ENCODE data around the gene ADAM19. TPM values are rescaled to one million over a fixed set of nuclear protein-coding genes. Genes with fewer than 3 reads are reported as not detected.

ADAM19 gene
- polyA plus RNA-seq, 2 donors, result 2.1 to 2.3 TPM

- peaks cover 0 to 2% of the 10 kb centered on the region in 2 donors for H3K4me1 ChIP-seq (ENCODE audit: control insufficient read depth in 2 of 2, insufficient read depth in 2 of 2, low read length in 1 of 2)
- no peak overlapping the region for H3K27ac ChIP-seq (ENCODE audit: low read depth in 2 of 2, low read length in 1 of 2)
- peaks cover 5 to 6% of the 10 kb centered on the region in 2 donors for H3K36me3 ChIP-seq (ENCODE audit: control insufficient read depth in 2 of 2, insufficient read depth in 2 of 2, low read length in 1 of 2)
- H3K27me3 ChIP-seq (ENCODE audit: control insufficient read depth in 1 of 2, insufficient read depth in 2 of 2, low read length in 2 of 2), result no peaks in the 10 kb centered on the region
- no peaks in the 10 kb centered on the region for H3K9me3 ChIP-seq (ENCODE audit: control insufficient read depth in 2 of 2, insufficient read depth in 1 of 2, low read depth in 1 of 2, low read length in 1 of 2)
- no peak overlapping the region for H3K4me3 ChIP-seq (ENCODE audit: low read depth in 1 of 2, low read length in 2 of 2)
- 95 to 96% methylated on average over 8 of the region's 8 CpGs for WGBS, 2 donors
Observed at GRCh38 chr5:157496864-157497263, 78.7 kb downstream of the ADAM19 start.

GRCh38 chr5:157494178-157494832 lies 81.3 kb downstream of the ADAM19 start:
- H3K36me3 ChIP-seq (ENCODE audit: control insufficient read depth in 2 of 2, insufficient read depth in 2 of 2, low read length in 1 of 2), result peaks cover 4 to 5% of the 10 kb centered on the region in 2 donors
- no peaks in the 10 kb centered on the region for H3K9me3 ChIP-seq (ENCODE audit: control insufficient read depth in 2 of 2, insufficient read depth in 1 of 2, low read depth in 1 of 2, low read length in 1 of 2)
- no peak overlapping the region for H3K27ac ChIP-seq (ENCODE audit: low read depth in 2 of 2, low read length in 1 of 2)
- peaks cover 0 to under 1% of the 10 kb centered on the region in 2 donors for H3K4me1 ChIP-seq (ENCODE audit: control insufficient read depth in 2 of 2, insufficient read depth in 2 of 2, low read length in 1 of 2)
- no peak overlapping the region for H3K4me3 ChIP-seq (ENCODE audit: low read depth in 1 of 2, low read length in 2 of 2)
- H3K27me3 ChIP-seq (ENCODE audit: control insufficient read depth in 1 of 2, insufficient read depth in 2 of 2, low read length in 2 of 2), result no peaks in the 10 kb centered on the region
- 78 to 81% methylated on average over 5 of the region's 5 CpGs for WGBS, 2 donors

GRCh38 chr5:157492886-157493285 lies 82.7 kb downstream of the ADAM19 start:
- Histone ChIP-seq H3K9me3 (ENCODE audit: control insufficient read depth in 2 of 2, insufficient read depth in 1 of 2, low read depth in 1 of 2, low read length in 1 of 2) (no peaks in the 10 kb centered on the region), H3K36me3 (ENCODE audit: control insufficient read depth in 2 of 2, insufficient read depth in 2 of 2, low read length in 1 of 2) (peaks cover 4 to 5% of the 10 kb centered on the region in 2 donors), H3K27me3 (ENCODE audit: control insufficient read depth in 1 of 2, insufficient read depth in 2 of 2, low read length in 2 of 2) (no peaks in the 10 kb centered on the region), H3K4me1 (ENCODE audit: control insufficient read depth in 2 of 2, insufficient read depth in 2 of 2, low read length in 1 of 2) (no peaks in the 10 kb centered on the region), H3K4me3 (ENCODE audit: low read depth in 1 of 2, low read length in 2 of 2) (no peak overlapping the region), H3K27ac (ENCODE audit: low read depth in 2 of 2, low read length in 1 of 2) (no peak overlapping the region)
- WGBS, 2 donors, result 93 to 94% methylated on average over 9 of the region's 9 CpGs

GRCh38 chr5:157491471-157491995 lies 84.0 kb downstream of the ADAM19 start:
- Histone ChIP-seq H3K27me3 (ENCODE audit: control insufficient read depth in 1 of 2, insufficient read depth in 2 of 2, low read length in 2 of 2) (no peaks in the 10 kb centered on the region), H3K27ac (ENCODE audit: low read depth in 2 of 2, low read length in 1 of 2) (no peak overlapping the region), H3K4me1 (ENCODE audit: control insufficient read depth in 2 of 2, insufficient read depth in 2 of 2, low read length in 1 of 2) (peaks cover 0 to 3% of the 10 kb centered on the region in 2 donors), H3K4me3 (ENCODE audit: low read depth in 1 of 2, low read length in 2 of 2) (no peak overlapping the region), H3K36me3 (ENCODE audit: control insufficient read depth in 2 of 2, insufficient read depth in 2 of 2, low read length in 1 of 2) (peaks cover 0 to 5% of the 10 kb centered on the region in 2 donors), H3K9me3 (ENCODE audit: control insufficient read depth in 2 of 2, insufficient read depth in 1 of 2, low read depth in 1 of 2, low read length in 1 of 2) (no peaks in the 10 kb centered on the region)
- 88 to 91% methylated on average over 11 of the region's 11 CpGs for WGBS, 2 donors

- H3K9me3 ChIP-seq (ENCODE audit: control insufficient read depth in 2 of 2, insufficient read depth in 1 of 2, low read depth in 1 of 2, low read length in 1 of 2), result no peaks in the 10 kb centered on the region
- no peak overlapping the region for H3K4me3 ChIP-seq (ENCODE audit: low read depth in 1 of 2, low read length in 2 of 2)
- H3K4me1 ChIP-seq (ENCODE audit: control insufficient read depth in 2 of 2, insufficient read depth in 2 of 2, low read length in 1 of 2), result peaks cover 3 to 6% of the 10 kb centered on the region in 2 donors
- no peak overlapping the region for H3K27ac ChIP-seq (ENCODE audit: low read depth in 2 of 2, low read length in 1 of 2)
- no peaks in the 10 kb centered on the region for H3K36me3 ChIP-seq (ENCODE audit: control insufficient read depth in 2 of 2, insufficient read depth in 2 of 2, low read length in 1 of 2)
- WGBS, 2 donors, result 78 to 86% methylated on average over 3 of the region's 3 CpGs
- no peaks in the 10 kb centered on the region for H3K27me3 ChIP-seq (ENCODE audit: control insufficient read depth in 1 of 2, insufficient read depth in 2 of 2, low read length in 2 of 2)
Observed at GRCh38 chr5:157487358-157487757, 88.2 kb downstream of the ADAM19 start.

- Histone ChIP-seq H3K4me3 (ENCODE audit: low read depth in 1 of 2, low read length in 2 of 2) (no peak overlapping the region), H3K36me3 (ENCODE audit: control insufficient read depth in 2 of 2, insufficient read depth in 2 of 2, low read length in 1 of 2) (no peaks in the 10 kb centered on the region), H3K4me1 (ENCODE audit: control insufficient read depth in 2 of 2, insufficient read depth in 2 of 2, low read length in 1 of 2) (peaks cover 3 to 6% of the 10 kb centered on the region in 2 donors), H3K27ac (ENCODE audit: low read depth in 2 of 2, low read length in 1 of 2) (no peak overlapping the region), H3K27me3 (ENCODE audit: control insufficient read depth in 1 of 2, insufficient read depth in 2 of 2, low read length in 2 of 2) (no peaks in the 10 kb centered on the region), H3K9me3 (ENCODE audit: control insufficient read depth in 2 of 2, insufficient read depth in 1 of 2, low read depth in 1 of 2, low read length in 1 of 2) (no peaks in the 10 kb centered on the region)
- 55 to 68% methylated on average over 3 of the region's 3 CpGs for WGBS, 2 donors
Observed at GRCh38 chr5:157486861-157487260, 88.7 kb downstream of the ADAM19 start.

GRCh38 chr5:157486221-157486681 lies 89.3 kb downstream of the ADAM19 start:
- Histone ChIP-seq H3K36me3 (ENCODE audit: control insufficient read depth in 2 of 2, insufficient read depth in 2 of 2, low read length in 1 of 2) (peaks cover 0 to under 1% of the 10 kb centered on the region in 2 donors), H3K4me3 (ENCODE audit: low read depth in 1 of 2, low read length in 2 of 2) (no peak overlapping the region), H3K27me3 (ENCODE audit: control insufficient read depth in 1 of 2, insufficient read depth in 2 of 2, low read length in 2 of 2) (no peaks in the 10 kb centered on the region), H3K9me3 (ENCODE audit: control insufficient read depth in 2 of 2, insufficient read depth in 1 of 2, low read depth in 1 of 2, low read length in 1 of 2) (no peaks in the 10 kb centered on the region), H3K27ac (ENCODE audit: low read depth in 2 of 2, low read length in 1 of 2) (no peak overlapping the region), H3K4me1 (ENCODE audit: control insufficient read depth in 2 of 2, insufficient read depth in 2 of 2, low read length in 1 of 2) (peaks cover 3 to 6% of the 10 kb centered on the region in 2 donors)
- WGBS, 2 donors, result 62 to 64% methylated on average over 8 of the region's 8 CpGs

GRCh38 chr5:157485811-157486210 lies 89.8 kb downstream of the ADAM19 start:
- H3K4me1 ChIP-seq (ENCODE audit: control insufficient read depth in 2 of 2, insufficient read depth in 2 of 2, low read length in 1 of 2), result peaks cover 3 to 6% of the 10 kb centered on the region in 2 donors
- no peak overlapping the region for H3K4me3 ChIP-seq (ENCODE audit: low read depth in 1 of 2, low read length in 2 of 2)
- 87 to 92% methylated on average over 3 of the region's 3 CpGs for WGBS, 2 donors
- H3K36me3 ChIP-seq (ENCODE audit: control insufficient read depth in 2 of 2, insufficient read depth in 2 of 2, low read length in 1 of 2), result peaks cover 0 to 2% of the 10 kb centered on the region in 2 donors
- no peak overlapping the region for H3K27ac ChIP-seq (ENCODE audit: low read depth in 2 of 2, low read length in 1 of 2)
- H3K27me3 ChIP-seq (ENCODE audit: control insufficient read depth in 1 of 2, insufficient read depth in 2 of 2, low read length in 2 of 2), result no peaks in the 10 kb centered on the region
- no peaks in the 10 kb centered on the region for H3K9me3 ChIP-seq (ENCODE audit: control insufficient read depth in 2 of 2, insufficient read depth in 1 of 2, low read depth in 1 of 2, low read length in 1 of 2)

GRCh38 chr5:157485340-157485739 lies 90.2 kb downstream of the ADAM19 start:
- H3K9me3 ChIP-seq (ENCODE audit: control insufficient read depth in 2 of 2, insufficient read depth in 1 of 2, low read depth in 1 of 2, low read length in 1 of 2), result no peaks in the 10 kb centered on the region
- H3K27me3 ChIP-seq (ENCODE audit: control insufficient read depth in 1 of 2, insufficient read depth in 2 of 2, low read length in 2 of 2), result no peaks in the 10 kb centered on the region
- peaks cover 3 to 6% of the 10 kb centered on the region in 2 donors for H3K4me1 ChIP-seq (ENCODE audit: control insufficient read depth in 2 of 2, insufficient read depth in 2 of 2, low read length in 1 of 2)
- H3K36me3 ChIP-seq (ENCODE audit: control insufficient read depth in 2 of 2, insufficient read depth in 2 of 2, low read length in 1 of 2), result peaks cover 0 to 2% of the 10 kb centered on the region in 2 donors
- H3K27ac ChIP-seq (ENCODE audit: low read depth in 2 of 2, low read length in 1 of 2), result no peak overlapping the region
- WGBS, 2 donors, result 84 to 87% methylated on average over 2 of the region's 2 CpGs
- no peak overlapping the region for H3K4me3 ChIP-seq (ENCODE audit: low read depth in 1 of 2, low read length in 2 of 2)

- Histone ChIP-seq H3K36me3 (ENCODE audit: control insufficient read depth in 2 of 2, insufficient read depth in 2 of 2, low read length in 1 of 2) (peaks cover 0 to 2% of the 10 kb centered on the region in 2 donors), H3K9me3 (ENCODE audit: control insufficient read depth in 2 of 2, insufficient read depth in 1 of 2, low read depth in 1 of 2, low read length in 1 of 2) (no peaks in the 10 kb centered on the region), H3K4me3 (ENCODE audit: low read depth in 1 of 2, low read length in 2 of 2) (no peak overlapping the region), H3K4me1 (ENCODE audit: control insufficient read depth in 2 of 2, insufficient read depth in 2 of 2, low read length in 1 of 2) (peaks cover 3 to 6% of the 10 kb centered on the region in 2 donors), H3K27me3 (ENCODE audit: control insufficient read depth in 1 of 2, insufficient read depth in 2 of 2, low read length in 2 of 2) (no peaks in the 10 kb centered on the region), H3K27ac (ENCODE audit: low read depth in 2 of 2, low read length in 1 of 2) (no peak overlapping the region)
- 67 to 70% methylated on average over 5 of the region's 5 CpGs for WGBS, 2 donors
Observed at GRCh38 chr5:157484768-157485167, 90.8 kb downstream of the ADAM19 start.

Measured in esophagus (tissue), 2 donors.